HG02943 (cell line): Measurements from ENCODE around the gene CST6.

Experiments
- ATAC-seq: cut with Tn5 transposase; IDR thresholded peaks from one replicate; pipeline ENCODE4 v1.9.1; 2021; ENCODE audit warnings: mild to moderate bottlenecking, low read depth, moderate library complexity; ENCODE audit not compliant: unreplicated experiment

The CST6 gene

DNA sequence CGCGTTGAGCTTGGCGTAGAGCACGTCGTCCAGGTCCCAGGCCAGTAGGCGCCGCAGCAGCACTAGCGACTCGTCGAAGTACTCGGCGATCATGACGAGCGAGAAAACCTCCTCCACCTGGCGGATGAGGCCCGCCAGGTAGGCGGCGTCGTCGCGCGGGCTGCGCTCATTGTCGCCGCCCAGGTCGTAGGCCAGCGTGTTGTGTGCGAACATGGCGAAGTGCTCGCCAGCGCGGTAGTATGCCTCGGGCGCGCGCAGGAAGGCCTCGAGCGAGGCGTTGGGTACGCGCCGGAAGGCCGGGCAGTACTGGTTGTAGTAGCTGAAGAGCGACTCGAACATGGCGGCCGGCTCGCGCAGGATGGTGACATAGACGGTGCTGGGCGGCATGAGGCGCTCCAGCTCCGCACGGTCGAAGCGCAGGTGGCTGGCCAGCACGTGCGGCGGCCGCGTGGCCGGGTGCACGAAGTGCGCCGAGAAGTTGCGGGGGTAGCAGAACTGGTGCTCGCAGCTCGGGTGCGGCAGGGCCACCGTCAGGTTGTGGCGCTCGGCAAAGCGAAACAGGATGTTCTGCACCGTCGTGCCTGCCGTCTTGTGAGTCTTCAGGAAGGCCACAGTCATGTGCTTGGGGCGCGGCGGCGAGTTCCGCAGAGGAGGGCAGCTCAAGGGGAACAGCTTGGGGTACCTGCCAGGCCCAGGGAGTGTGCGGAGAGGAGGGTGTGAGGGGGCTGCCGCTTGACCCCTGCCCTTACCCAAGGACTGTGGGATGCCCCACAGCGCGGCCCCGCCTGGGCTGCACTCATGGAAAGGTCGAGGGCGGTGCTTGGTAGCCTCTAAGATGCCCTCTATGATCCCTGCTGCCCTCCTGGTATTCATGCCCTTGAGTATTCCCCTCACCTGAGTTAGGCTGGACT is 31.4 kb downstream of the CST6 start:
- no peak for ATAC-seq

- no peak for ATAC-seq
Observed at GRCh38 chr11:66044757-66045156, 32.9 kb downstream of the CST6 start.

GRCh38 chr11:66045177-66045639 is 33.4 kb downstream of the CST6 start:
- ATAC-seq = no peak

DNA sequence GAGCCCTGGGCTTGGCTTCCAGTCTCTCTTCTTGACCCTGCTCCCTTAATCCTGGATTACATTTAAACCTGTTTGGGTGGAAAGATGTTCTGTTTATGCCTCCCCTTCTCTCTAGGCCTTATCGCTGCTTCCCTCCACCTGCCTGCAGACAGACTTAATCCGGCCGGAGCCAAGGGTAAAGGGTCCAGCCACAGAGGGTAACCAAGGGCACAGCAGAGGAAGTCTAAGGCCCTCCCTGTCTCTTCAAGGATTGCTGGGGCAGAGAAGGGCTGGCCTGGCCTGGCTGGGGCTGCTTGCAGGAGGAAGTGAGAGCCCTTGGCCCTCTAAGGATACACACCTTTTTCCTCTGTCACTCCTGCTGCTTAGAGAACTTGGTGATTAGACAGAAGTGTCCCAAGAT is 35.1 kb downstream of the CST6 start:
- no peak for ATAC-seq

DNA sequence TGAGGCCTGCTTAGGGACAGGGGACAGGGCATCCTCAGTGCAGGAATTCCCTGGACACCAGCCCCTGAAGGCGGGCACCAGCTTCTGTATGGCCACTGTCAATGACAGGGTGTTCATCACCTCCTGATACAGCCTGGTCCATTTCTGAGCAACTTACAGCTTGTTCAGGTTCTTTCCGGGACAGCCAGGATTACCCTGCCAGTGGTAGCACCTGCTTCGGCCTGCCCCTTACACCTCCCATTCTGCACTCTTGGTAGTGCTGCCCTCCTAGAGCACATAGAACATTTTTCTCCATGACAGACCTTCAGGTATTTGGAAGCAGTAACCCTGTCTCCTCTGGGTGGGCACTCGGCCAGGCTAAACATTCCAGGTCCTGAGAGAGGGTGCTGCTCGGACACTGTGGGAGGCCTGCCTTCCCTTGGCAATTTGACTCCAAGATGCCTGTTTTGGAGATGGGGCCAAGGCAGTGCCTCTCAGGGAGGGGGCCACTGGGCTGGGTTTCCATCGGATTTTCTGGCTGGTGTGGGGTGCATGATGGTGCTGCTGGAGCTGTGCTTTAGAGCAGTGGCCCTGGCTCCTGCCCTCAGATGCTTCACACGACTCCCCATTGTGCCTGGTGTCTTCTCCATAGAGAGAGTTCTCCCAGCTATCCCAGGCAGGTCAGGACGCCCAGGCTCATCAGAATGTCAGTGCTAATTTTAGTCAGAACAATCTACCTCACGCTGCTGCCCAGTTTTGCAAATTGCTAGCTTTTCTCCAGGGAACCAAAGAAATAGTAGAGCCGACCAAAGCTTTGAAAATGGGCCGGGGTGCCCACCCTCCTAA is 35.9 kb downstream of the CST6 start:
- ATAC-seq = no peak

DNA sequence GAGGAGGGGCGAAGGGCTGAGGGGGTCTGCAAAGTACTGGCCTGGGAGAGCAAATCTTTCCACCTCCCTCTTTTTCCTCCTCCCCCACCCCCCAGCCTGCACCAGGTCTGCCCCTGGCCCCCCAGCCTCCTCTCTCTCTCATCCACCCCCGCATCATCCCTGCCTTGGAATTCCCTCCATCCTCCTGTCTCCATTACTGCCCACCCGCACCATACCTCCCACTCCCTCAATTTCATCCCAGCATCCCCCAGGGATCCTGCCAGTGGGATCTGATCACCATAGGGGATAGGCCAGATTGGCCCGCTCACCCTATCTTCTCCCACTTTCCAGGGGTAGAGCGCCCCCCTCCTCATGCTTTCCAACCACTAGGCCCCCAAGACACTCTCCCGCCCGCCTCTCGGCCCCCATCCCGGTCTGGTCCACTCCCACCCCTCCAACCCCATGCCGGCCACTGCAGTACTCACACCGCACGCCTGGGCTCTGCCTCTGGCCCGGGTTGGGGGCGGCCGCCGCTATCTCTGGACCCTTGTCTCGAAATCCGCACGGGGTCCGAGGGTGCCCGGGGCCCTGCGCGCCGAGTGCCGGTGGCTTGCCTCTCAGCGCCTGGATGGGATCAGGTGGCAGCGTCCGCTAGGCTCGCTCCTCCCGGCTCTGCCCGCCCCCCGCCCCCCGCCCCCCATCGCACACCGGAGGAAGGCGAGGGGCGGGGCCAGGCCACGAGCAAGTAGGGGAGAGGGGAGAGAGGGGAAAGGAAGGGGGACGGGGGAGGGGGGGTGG is 36.9 kb downstream of the CST6 start, which contains the start of gene GAL3ST3:
GAL3ST3 (minus strand) TSS at position 615 of the 777 bp plus-strand sequence. CDS start 3,746 bp downstream, outside the sequence.
- no peak for ATAC-seq

DNA sequence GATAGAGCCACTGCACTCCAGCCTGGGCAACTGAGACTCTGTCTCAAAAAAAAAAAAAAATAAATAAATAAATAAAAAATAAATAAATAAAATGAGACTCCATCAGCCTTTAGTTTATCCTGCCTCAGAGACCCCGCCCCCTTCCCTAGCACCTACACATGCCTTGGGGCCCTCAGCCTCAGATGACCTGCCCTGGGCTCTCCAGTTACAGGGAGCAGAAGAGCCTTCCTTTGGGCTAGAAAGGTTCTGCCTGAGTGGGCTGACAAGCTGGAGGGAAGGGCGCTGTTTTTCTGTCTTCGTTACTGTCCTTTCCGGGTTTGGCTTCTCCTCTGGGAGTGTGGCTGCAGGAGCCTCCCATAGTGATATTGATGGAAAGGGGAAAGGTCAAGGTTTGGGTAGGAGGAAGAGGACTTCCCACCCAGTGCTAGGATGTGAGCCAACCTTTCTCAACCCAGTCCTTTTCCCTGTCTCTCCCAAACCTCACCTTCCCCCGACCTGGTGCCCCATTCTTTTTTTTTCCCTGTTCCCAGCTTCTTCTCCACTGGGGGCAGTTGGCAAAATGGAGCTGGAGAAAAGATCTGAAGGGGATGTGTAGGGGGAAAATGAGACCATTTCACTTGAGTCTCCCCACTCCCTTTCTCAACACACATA is 38.9 kb downstream of the CST6 start:
- no peak for ATAC-seq

DNA sequence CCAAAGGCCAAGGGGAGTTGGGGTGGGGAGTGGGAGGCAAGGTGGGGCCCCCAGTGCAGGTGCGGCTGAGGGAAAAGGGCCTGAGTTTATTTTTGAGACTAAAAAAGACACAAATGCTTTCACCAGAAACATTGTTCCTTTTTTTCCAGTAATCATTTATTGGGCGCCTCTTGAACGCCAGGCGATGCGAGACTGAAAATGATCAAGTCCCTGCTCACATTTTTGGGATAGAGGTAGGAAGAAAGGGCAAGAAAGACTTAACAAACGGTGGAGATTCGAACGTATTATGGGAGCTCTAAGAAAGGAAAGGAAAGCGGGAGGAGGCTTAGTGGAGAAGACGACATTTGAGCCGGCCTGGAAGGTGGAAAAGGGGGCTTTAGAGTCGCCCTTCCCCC is 39.6 kb downstream of the CST6 start:
- ATAC-seq = no peak

DNA sequence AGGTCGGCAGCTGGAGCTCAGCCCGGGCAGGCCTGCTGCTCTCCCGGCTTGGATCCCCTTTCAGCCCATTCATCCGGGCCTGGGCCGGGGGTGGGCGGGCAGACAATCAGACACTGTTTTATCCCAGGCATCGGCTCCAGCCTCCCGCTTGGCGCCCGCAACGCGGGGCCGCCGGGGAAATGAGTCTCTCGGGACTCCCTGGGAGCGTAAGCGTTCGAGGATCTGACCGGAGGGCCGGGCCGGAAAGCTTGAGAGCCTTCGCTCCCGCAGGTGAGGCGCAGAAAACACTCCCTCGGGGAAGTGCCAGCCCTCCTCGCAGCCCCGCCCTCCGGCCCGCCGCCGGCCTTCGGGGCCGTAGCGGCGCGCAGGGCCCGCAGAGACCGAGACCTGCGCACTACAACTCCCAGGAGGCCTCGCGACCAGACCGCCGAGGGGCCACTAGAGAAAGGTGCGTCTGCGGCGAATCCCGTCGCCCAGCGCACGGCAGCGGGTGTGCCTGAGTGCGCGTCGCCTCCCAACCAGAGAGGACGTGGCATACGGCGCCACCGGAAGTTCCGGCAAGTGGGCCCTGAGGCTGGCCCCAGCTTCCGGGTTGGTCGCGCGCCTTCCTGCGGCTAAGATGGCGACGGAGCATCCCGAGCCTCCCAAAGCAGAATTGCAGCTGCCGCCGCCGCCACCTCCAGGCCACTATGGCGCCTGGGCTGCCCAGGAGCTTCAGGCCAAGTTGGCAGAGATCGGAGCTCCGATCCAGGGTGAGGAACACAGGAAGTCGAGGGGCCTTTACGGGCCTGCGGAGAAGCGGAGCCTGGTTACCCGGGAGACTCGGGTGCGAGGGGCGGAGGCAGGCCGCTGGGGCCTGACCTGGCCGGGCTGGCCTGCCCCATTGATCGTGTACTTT is 40.2 kb downstream of the CST6 start, which contains the start of gene SF3B2:
SF3B2 (plus strand) TSS at position 599 of the 898 bp plus-strand sequence; CDS start at position 620, 21 bp downstream.
- peak; percentile 93 for ATAC-seq

DNA sequence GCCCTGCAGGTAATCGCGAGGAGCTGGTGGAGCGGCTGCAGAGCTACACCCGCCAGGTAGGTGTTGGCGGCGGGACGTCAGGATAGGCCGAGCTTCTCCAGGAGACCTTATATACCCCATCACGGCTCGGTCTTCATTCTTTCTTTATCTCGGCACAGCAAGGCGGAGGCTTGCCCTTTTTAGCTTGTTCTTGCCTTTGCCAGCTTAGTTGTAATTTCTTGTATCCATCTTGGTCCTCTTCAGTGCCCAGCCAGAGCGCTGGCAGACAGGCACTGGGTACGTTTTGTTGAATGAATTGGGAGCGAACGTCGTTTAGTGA is 40.8 kb downstream of the CST6 start:
- ATAC-seq = no peak

DNA sequence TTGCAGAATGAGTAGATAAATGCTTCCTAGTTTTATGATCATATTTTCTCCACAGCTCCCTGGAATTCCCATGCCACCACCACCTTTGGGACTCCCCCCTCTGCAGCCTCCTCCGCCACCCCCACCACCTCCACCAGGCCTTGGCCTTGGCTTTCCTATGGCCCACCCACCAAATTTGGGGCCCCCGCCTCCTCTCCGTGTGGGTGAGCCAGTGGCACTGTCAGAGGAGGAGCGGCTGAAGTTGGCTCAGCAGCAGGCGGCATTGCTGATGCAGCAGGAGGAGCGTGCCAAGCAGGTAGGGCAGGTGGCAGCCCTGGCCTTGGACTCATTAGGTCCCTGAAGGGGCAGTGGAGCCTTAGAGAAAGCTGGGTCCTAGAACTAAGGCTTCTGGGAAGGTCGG is 43.2 kb downstream of the CST6 start:
- ATAC-seq = no peak

DNA sequence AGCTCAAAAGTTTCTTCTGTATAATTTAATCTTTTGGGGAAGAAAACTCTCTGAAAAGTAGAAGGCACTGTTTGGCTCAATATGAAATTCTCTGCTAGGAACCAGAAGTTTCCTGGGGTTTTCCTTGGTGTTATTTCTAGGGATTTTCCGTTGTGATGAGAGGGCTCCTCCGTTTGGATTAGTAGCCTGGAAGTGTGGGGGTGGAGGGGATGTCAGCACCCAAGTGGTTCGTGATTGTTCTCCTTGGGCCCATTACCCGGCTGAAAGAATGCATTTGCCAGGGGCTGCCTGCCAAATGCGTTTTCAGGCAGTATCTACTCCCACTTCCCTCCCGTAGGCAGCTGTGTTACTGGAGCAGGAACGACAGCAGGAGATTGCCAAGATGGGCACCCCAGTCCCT is 44.7 kb downstream of the CST6 start:
- no peak for ATAC-seq

GRCh38 chr11:66059966-66060680 is 48.3 kb downstream of the CST6 start:
- ATAC-seq = no peak

DNA sequence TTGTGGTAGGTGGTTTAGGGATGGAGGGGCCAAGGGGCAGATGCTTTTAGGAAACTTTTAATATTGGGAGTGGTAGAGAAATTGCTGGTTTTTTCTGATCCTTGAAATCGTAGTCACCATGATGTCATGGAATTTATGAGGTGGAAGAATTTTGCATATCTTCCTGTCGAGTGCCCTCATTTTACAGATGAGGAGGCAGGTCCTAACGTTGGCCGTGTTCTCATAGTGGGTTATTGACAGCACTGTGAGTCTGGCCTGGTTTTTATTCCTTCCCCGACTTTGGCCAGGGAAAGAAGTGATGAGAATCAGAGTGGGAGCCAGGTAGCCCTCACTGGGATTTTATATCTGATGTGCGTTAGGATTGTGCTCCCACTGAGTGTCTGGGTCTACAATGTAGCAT is 49.5 kb downstream of the CST6 start:
- ATAC-seq = no peak

- ATAC-seq = no peak
Observed at GRCh38 chr11:66062408-66062807, 50.6 kb downstream of the CST6 start.
